ENCODE data around the gene ZNF500.
A peak's percentile ranks its signal among the peaks of the same experiment; 100 is the strongest.

ZNF500 gene

DNA sequence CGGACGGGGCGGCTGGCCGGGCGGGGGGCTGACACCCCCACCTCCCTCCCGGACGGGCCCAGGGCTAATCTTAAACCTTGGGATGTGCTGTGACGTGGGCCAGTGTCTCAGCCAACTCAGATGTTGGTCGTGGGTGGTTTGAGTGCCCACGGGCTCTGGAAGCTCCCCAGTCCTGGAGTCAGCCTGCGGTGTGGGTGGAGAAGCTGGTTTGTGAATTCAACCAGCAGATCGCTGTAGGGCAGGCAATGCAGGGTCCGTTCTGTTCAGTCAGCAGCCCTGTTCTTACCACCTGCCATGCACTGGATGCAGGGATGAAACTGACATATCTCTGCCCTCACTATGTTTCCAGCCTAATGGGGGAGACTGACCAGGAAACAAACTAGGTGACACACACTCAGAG, 8.0 kb upstream of the ZNF500 start:
- H3K27me3 ChIP-seq, result peaks cover 0 to 5% of the 10 kb centered on the region in 2 donors
- no peaks in the 10 kb centered on the region for H3K4me1 ChIP-seq
- H3K27ac ChIP-seq, result no peak overlapping the region
- no peak overlapping the region for H3K4me3 ChIP-seq
- H3K36me3 ChIP-seq, result no peaks in the 10 kb centered on the region
- TF ChIP-seq, protein P1, sequence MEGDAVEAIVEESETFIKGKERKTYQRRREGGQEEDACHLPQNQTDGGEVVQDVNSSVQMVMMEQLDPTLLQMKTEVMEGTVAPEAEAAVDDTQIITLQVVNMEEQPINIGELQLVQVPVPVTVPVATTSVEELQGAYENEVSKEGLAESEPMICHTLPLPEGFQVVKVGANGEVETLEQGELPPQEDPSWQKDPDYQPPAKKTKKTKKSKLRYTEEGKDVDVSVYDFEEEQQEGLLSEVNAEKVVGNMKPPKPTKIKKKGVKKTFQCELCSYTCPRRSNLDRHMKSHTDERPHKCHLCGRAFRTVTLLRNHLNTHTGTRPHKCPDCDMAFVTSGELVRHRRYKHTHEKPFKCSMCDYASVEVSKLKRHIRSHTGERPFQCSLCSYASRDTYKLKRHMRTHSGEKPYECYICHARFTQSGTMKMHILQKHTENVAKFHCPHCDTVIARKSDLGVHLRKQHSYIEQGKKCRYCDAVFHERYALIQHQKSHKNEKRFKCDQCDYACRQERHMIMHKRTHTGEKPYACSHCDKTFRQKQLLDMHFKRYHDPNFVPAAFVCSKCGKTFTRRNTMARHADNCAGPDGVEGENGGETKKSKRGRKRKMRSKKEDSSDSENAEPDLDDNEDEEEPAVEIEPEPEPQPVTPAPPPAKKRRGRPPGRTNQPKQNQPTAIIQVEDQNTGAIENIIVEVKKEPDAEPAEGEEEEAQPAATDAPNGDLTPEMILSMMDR (IDR thresholded peaks at IDR 0.05), result no peak
- intact Hi-C loops (cut with DNase I; ENCODE audit: low total_unique reads), result no loop called here
- H3K9me3 ChIP-seq, result no peaks in the 10 kb centered on the region
- DNase-seq, result no peak

DNA sequence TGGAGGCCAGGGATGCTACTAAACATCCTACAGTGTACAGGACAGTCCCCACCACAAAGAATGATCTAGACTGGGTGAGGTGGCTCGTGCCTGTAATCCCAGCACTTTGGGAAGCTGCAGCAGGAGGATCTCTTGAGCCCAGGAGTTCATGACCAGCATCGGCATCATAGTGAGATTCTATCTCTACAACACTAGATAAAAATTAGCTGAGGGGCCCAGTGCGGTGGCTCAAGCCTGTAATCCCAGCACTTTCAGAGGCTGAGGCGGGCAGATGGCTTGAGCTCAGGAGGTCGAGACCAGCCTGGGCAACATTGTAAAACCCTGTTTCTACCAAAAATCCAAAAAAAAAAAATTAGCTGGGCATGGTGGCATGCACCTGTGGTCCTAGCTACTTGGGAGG, 5.4 kb upstream of the ZNF500 start:
- no peak overlapping the region for H3K4me3 ChIP-seq
- intact Hi-C loops (cut with DNase I; ENCODE audit: low total_unique reads), result no loop called here
- H3K27ac ChIP-seq, result no peak overlapping the region
- TF ChIP-seq, protein P1 (IDR thresholded peaks at IDR 0.05), result no peak
- H3K27me3 ChIP-seq, result peaks cover 0 to 2% of the 10 kb centered on the region in 2 donors
- peaks cover 0 to 12% (median 8%) of the 10 kb centered on the region in 4 donors for H3K4me1 ChIP-seq
- H3K36me3 ChIP-seq, result no peaks in the 10 kb centered on the region
- no peaks in the 10 kb centered on the region for H3K9me3 ChIP-seq
- DNase-seq, result no peak

DNA sequence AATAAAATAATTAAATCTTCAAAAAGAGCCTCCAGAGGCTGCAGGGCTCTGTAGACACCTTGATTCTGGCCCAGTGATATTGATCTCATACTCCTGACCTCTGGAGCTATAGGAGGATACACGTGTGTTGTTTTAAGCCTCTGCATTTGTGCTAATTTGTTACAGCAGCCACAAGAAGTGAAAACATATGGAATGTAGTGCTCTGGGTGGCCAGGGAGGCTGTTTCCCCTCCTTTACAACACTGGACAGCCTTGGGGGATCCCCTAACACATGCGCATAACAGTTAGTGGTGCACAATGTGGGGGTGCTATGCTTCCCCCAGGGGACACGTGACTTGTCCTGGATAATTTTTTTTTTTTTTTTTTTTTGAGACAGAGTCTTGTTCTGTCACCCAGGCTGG, 4.7 kb upstream of the ZNF500 start:
- no peaks in the 10 kb centered on the region for H3K9me3 ChIP-seq
- H3K36me3 ChIP-seq, result no peaks in the 10 kb centered on the region
- peaks cover 0 to 2% of the 10 kb centered on the region in 2 donors for H3K27me3 ChIP-seq
- H3K4me1 ChIP-seq, result peaks cover 0 to 12% (median 9%) of the 10 kb centered on the region in 4 donors
- no peak for DNase-seq
- TF ChIP-seq, protein P1 (IDR thresholded peaks at IDR 0.05), result no peak
- no peak overlapping the region for H3K4me3 ChIP-seq
- H3K27ac ChIP-seq, result no peak overlapping the region
- intact Hi-C loops (cut with DNase I; ENCODE audit: low total_unique reads), result no loop called here

DNA sequence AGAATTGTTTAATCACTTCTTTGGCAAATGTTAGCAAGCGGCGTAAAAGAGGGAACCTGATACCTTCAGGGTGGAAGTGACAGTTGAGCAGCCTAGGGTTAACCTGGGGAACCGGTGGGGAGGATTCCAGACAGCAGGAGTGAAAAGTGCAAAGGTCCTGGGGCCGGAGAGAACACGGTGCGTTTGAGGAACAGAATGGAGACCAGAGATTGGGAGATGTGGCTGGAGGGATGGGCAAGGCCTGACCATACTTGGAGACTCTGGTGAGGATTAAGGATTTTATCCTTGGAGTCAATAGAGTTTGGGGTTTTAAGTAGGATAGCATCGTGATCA, 2.3 kb upstream of the ZNF500 start:
- DNase-seq, result no peak
- H3K4me1 ChIP-seq, result peaks cover 0 to 34% (median 25%) of the 10 kb centered on the region in 4 donors
- peak overlapping the region; percentile 85 to 88 for H3K27ac ChIP-seq
- H3K36me3 ChIP-seq, result peaks cover 0 to 14% (median 3%) of the 10 kb centered on the region in 3 donors
- peak overlapping the region; percentile 69 to 95 for H3K4me3 ChIP-seq
- TF ChIP-seq, protein P1 (IDR thresholded peaks at IDR 0.05), result no peak
- intact Hi-C loops (cut with DNase I; ENCODE audit: low total_unique reads), result loop anchor here (5.0 kb wide), 1 partner anchor 78 kb away; the partner anchor contains the start of genes GLYR1 and UBN1
- H3K27me3 ChIP-seq, result no peaks in the 10 kb centered on the region
- no peaks in the 10 kb centered on the region for H3K9me3 ChIP-seq

DNA sequence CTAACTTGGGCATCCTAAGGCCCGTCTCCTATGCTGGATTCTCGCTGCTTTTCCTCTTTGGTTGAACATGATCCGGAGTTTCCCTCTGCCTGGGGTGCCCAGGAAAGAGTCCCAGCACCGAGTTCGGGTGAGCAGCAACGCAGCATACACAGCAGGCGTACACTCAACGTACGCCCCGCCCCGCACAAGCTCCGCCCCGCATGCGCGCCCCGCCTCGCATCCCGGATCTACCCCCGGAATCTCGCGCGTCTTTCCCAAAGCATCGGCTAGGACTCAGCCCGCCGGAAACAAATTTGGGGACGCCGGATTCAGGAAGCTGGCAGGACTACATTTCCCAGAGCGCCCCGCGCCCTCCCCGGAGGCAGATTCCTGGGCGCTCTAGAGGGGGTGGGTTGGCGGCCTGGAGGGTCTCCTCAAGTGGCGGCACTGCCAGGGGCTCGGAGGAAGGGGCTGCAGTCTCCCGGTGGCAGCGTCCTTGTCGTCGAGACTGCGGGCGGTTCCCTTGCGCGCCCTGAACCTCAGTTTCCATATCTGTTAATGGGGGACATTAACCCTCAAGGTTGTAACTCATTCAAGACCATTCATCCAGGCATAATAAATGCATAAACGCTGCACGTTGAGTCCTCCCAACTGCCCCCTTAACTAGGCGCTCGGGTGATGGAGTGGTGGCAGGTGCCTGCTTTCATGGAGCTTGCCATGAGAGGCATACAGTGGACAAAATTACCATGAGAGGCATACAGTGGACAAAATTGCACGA, 1.8 kb upstream of the ZNF500 start:
- intact Hi-C loops (cut with DNase I; ENCODE audit: low total_unique reads), result loop anchor here (5.0 kb wide), 1 partner anchor 79 kb away; the partner anchor contains the start of genes GLYR1 and UBN1
- H3K4me1 ChIP-seq, result peaks cover 0 to 37% (median 25%) of the 10 kb centered on the region in 4 donors
- peaks cover 5 to 19% (median 7%) of the 10 kb centered on the region in 3 donors for H3K36me3 ChIP-seq
- peak; percentile 98 for DNase-seq
- H3K27ac ChIP-seq, result peak overlapping the region; percentile 85 to 88
- H3K9me3 ChIP-seq, result no peaks in the 10 kb centered on the region
- peak overlapping the region; percentile 69 to 95 for H3K4me3 ChIP-seq
- TF ChIP-seq, protein P1 (IDR thresholded peaks at IDR 0.05), result no peak
- H3K27me3 ChIP-seq, result no peaks in the 10 kb centered on the region

Data from tibial artery (tissue), 4 donors.